Measurements from ENCODE around the gene DPPA5.

Gene DPPA5

DNA sequence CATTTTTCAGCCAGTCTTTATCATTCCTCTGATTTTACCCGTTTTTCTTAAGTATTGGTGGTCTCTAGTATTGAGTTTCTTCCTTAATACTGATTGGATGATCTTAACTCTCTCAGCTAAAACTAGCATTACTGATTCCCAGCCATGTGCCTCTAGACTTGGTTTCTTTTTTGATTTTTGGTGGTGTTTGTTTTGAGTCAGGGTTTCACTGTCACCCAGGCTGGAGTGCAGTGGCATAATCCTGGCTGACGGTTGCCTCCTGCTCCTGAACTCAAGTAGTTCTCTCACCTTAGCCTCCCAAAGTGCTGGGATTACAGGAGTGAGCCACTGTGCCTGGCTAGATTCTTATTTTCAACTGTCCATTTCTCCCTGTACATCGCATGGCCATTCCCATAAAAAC lies 24.9 kb downstream of the DPPA5 start:
- no peak for ATAC-seq

DNA sequence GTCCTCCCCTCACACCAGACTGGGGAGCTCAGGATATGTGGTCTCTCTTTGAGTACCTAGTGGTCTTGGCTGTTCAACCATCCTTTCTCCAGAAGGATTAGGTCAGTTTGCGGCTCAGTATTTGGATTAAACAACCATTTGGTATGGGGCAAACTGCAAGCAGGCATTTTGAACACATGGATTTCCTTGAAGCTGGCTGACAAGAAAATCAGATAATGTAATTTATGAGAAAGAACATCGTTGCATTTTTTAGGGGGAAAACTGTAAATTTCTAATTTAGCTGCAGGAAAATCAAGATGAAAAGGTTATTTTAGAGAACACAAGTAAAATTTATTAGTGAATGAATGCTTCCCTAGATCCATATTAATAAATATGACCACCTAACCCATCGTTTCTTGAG lies 25.3 kb downstream of the DPPA5 start:
- TF ChIP-seq, protein P1, sequence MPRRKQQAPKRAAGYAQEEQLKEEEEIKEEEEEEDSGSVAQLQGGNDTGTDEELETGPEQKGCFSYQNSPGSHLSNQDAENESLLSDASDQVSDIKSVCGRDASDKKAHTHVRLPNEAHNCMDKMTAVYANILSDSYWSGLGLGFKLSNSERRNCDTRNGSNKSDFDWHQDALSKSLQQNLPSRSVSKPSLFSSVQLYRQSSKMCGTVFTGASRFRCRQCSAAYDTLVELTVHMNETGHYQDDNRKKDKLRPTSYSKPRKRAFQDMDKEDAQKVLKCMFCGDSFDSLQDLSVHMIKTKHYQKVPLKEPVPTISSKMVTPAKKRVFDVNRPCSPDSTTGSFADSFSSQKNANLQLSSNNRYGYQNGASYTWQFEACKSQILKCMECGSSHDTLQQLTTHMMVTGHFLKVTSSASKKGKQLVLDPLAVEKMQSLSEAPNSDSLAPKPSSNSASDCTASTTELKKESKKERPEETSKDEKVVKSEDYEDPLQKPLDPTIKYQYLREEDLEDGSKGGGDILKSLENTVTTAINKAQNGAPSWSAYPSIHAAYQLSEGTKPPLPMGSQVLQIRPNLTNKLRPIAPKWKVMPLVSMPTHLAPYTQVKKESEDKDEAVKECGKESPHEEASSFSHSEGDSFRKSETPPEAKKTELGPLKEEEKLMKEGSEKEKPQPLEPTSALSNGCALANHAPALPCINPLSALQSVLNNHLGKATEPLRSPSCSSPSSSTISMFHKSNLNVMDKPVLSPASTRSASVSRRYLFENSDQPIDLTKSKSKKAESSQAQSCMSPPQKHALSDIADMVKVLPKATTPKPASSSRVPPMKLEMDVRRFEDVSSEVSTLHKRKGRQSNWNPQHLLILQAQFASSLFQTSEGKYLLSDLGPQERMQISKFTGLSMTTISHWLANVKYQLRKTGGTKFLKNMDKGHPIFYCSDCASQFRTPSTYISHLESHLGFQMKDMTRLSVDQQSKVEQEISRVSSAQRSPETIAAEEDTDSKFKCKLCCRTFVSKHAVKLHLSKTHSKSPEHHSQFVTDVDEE (CRISPR knock-in tag; IDR thresholded peaks at IDR 0.05), result no peak
- TF ChIP-seq, protein P2, sequence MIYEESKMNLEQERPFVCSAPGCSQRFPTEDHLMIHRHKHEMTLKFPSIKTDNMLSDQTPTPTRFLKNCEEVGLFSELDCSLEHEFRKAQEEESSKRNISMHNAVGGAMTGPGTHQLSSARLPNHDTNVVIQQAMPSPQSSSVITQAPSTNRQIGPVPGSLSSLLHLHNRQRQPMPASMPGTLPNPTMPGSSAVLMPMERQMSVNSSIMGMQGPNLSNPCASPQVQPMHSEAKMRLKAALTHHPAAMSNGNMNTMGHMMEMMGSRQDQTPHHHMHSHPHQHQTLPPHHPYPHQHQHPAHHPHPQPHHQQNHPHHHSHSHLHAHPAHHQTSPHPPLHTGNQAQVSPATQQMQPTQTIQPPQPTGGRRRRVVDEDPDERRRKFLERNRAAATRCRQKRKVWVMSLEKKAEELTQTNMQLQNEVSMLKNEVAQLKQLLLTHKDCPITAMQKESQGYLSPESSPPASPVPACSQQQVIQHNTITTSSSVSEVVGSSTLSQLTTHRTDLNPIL (CRISPR knock-in tag; IDR thresholded peaks at IDR 0.05; ENCODE audit: low read depth), result no peak
- TF ChIP-seq, protein P3, sequence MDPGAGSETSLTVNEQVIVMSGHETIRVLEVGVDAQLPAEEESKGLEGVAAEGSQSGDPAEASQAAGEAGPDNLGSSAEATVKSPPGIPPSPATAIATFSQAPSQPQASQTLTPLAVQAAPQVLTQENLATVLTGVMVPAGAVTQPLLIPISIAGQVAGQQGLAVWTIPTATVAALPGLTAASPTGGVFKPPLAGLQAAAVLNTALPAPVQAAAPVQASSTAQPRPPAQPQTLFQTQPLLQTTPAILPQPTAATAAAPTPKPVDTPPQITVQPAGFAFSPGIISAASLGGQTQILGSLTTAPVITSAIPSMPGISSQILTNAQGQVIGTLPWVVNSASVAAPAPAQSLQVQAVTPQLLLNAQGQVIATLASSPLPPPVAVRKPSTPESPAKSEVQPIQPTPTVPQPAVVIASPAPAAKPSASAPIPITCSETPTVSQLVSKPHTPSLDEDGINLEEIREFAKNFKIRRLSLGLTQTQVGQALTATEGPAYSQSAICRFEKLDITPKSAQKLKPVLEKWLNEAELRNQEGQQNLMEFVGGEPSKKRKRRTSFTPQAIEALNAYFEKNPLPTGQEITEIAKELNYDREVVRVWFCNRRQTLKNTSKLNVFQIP (CRISPR knock-in tag; IDR thresholded peaks at IDR 0.05; ENCODE audit: borderline replicate concordance, low read depth), result no peak
- TF ChIP-seq RARB (CRISPR knock-in tag; IDR thresholded peaks at IDR 0.05) (no peak), ZFP30 (CRISPR knock-in tag; IDR thresholded peaks at IDR 0.05) (no peak), SNAI2 (CRISPR knock-in tag; IDR thresholded peaks at IDR 0.05) (no peak)
- ATAC-seq, result no peak

More for the DNA sequence above, 24.9 kb downstream of the DPPA5 start:
- no peak for TF ChIP-seq ZNF70 (CRISPR knock-in tag; IDR thresholded peaks at IDR 0.05)

DNA sequence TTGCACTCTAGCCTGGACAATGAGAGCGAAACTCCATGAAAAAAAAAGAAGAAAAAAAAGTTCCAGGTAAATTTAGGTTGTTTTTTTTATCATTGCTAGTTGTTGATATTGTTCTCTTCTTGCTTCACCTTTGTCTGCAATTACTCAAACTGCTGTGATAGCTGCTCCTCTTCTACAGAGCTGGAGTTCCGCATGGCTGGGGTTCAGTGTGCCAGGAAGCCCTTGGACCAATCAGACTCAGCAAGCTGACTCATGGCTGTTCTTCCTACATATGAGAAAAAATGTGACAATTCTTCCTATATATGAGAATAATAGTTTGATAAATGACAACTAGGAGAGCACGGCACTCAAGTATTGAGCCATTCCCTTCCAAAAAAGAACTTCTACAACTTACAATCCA lies 28.4 kb downstream of the DPPA5 start:
- TF ChIP-seq ZNF70 (CRISPR knock-in tag; IDR thresholded peaks at IDR 0.05) (no peak), RARB (CRISPR knock-in tag; IDR thresholded peaks at IDR 0.05) (no peak)
- TF ChIP-seq, protein P4, sequence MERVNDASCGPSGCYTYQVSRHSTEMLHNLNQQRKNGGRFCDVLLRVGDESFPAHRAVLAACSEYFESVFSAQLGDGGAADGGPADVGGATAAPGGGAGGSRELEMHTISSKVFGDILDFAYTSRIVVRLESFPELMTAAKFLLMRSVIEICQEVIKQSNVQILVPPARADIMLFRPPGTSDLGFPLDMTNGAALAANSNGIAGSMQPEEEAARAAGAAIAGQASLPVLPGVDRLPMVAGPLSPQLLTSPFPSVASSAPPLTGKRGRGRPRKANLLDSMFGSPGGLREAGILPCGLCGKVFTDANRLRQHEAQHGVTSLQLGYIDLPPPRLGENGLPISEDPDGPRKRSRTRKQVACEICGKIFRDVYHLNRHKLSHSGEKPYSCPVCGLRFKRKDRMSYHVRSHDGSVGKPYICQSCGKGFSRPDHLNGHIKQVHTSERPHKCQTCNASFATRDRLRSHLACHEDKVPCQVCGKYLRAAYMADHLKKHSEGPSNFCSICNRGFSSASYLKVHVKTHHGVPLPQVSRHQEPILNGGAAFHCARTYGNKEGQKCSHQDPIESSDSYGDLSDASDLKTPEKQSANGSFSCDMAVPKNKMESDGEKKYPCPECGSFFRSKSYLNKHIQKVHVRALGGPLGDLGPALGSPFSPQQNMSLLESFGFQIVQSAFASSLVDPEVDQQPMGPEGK (CRISPR knock-in tag; IDR thresholded peaks at IDR 0.05; ENCODE audit: borderline replicate concordance), result no peak
- TF ChIP-seq, protein P2 (CRISPR knock-in tag; IDR thresholded peaks at IDR 0.05; ENCODE audit: low read depth), result no peak
- TF ChIP-seq, protein P1 (CRISPR knock-in tag; IDR thresholded peaks at IDR 0.05), result no peak
- no peak for ATAC-seq

DNA sequence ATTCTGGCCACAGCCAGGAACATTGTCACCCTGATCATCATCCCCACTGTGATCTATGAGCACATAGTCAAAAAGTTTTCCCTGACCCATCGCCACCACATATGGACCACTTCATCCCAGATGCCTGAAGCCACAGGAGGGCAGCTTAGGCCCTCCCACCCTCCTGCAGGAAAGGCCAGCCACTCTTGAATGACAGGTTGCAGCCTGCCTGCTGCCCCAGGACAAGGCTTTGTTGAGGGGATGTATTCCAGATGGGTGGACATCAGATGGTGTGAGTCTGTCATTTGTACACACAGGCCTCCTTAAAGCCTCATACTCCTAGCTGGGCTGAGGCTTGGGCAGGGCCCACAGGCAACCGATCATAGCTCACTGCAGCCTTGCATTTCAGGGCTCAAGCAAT lies 30.8 kb downstream of the DPPA5 start:
- ATAC-seq, result no peak
- no peak for TF ChIP-seq ESRRG (CRISPR knock-in tag; IDR thresholded peaks at IDR 0.05)
- no peak for TF ChIP-seq TCF4 (CRISPR knock-in tag; IDR thresholded peaks at IDR 0.05; ENCODE audit: borderline replicate concordance)
- no peak for TF ChIP-seq SNAI2 (CRISPR knock-in tag; IDR thresholded peaks at IDR 0.05)
- TF ChIP-seq, protein P5, sequence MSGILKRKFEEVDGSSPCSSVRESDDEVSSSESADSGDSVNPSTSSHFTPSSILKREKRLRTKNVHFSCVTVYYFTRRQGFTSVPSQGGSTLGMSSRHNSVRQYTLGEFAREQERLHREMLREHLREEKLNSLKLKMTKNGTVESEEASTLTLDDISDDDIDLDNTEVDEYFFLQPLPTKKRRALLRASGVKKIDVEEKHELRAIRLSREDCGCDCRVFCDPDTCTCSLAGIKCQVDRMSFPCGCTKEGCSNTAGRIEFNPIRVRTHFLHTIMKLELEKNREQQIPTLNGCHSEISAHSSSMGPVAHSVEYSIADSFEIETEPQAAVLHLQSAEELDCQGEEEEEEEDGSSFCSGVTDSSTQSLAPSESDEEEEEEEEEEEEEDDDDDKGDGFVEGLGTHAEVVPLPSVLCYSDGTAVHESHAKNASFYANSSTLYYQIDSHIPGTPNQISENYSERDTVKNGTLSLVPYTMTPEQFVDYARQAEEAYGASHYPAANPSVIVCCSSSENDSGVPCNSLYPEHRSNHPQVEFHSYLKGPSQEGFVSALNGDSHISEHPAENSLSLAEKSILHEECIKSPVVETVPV (CRISPR knock-in tag; IDR thresholded peaks at IDR 0.05), result no peak
- TF ChIP-seq ZNF565 (CRISPR knock-in tag; conservative IDR thresholded peaks at IDR 0.05; ENCODE audit: low read depth), result no peak
- TF ChIP-seq ZFP3 (CRISPR knock-in tag; IDR thresholded peaks at IDR 0.05), result no peak
- TF ChIP-seq, protein P4 (CRISPR knock-in tag; IDR thresholded peaks at IDR 0.05; ENCODE audit: borderline replicate concordance), result no peak
- TF ChIP-seq, protein P2 (CRISPR knock-in tag; IDR thresholded peaks at IDR 0.05; ENCODE audit: low read depth), result no peak
- TF ChIP-seq ZFP30 (CRISPR knock-in tag; IDR thresholded peaks at IDR 0.05), result no peak
- no peak for TF ChIP-seq TOX (CRISPR knock-in tag; IDR thresholded peaks at IDR 0.05; ENCODE audit: borderline replicate concordance)
- TF ChIP-seq OSR1 (CRISPR knock-in tag; IDR thresholded peaks at IDR 0.05), result no peak
- TF ChIP-seq ZNF8 (CRISPR knock-in tag; IDR thresholded peaks at IDR 0.05), result no peak
- TF ChIP-seq ISL1 (CRISPR knock-in tag; IDR thresholded peaks at IDR 0.05), result no peak
